ENCODE measurements around the gene RTP3.

RTP3 gene

DNA sequence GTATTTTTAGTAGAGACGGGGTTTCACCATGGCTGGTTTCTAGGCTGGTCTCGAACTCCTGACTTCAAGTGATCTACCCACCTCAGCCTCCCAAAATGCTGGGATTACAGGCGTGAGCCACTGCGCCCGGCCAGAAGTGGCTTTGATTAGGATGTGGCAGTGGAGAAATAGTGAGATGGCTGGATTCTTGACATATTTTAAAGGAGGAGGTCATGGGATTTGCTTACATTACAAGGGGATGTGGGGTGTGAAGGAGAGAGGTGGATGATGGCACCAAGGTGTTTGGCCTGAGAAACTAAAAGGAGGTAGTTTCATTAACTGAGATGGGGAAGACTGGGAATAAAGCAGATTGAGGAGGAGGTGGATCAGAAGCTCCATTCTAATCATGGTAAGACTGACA lies 18.1 kb upstream of the RTP3 start:
- Mint-ChIP-seq H3K36me3 (ENCODE audit: low read depth) (no peaks in the 10 kb centered on the region), H3K9me3 (peaks cover 9% of the 10 kb centered on the region)

DNA sequence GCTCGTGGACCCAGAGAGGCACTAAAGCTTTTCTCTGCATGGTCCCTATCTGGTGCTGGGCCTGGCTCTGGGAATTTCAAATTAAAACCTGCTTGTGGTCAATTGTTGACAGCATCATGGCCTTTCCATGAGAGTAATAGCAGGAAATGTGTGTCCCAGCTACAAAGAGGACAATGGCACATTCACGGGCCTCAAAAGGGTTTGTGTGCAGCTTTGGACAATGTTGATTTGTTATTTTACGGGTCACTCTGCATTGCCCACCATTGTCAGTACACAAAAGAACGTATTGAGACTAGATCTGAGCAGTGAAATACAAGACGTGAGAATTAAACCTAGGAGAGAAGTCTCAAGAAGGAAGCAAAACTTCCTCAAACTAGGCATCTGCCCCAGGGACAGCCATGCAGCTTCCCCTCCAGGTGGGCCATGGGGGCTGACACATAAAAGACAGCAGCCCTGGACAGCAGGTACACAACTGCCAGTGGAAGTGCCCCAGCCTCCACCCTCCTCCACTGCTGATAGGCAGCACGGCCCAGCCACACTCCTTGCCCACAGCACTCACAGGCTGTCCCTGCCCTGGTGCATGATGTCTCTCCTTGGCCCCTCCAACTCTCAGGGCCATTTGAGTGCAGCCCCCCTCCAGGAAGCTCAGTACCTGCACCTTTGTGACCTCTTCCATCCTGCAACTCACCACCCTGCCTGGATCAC lies 17.1 kb upstream of the RTP3 start:
- H3K4me3 Mint-ChIP-seq: no peak overlapping the region
- no peaks in the 10 kb centered on the region for H3K4me1 Mint-ChIP-seq (ENCODE audit: low read depth)
- no peak overlapping the region for H3K27ac Mint-ChIP-seq
- peaks cover 57% of the 10 kb centered on the region for H3K27me3 Mint-ChIP-seq (ENCODE audit: low read depth)
- H3K9me3 Mint-ChIP-seq: no peaks in the 10 kb centered on the region
- H3K36me3 Mint-ChIP-seq (ENCODE audit: low read depth): no peaks in the 10 kb centered on the region

More for the DNA sequence above, 18.1 kb upstream of the RTP3 start:
- H3K4me3 Mint-ChIP-seq: no peak overlapping the region
- H3K4me1 Mint-ChIP-seq (ENCODE audit: low read depth): no peaks in the 10 kb centered on the region
- H3K27ac Mint-ChIP-seq: no peak overlapping the region
- H3K27me3 Mint-ChIP-seq (ENCODE audit: low read depth): peaks cover 66% of the 10 kb centered on the region

DNA sequence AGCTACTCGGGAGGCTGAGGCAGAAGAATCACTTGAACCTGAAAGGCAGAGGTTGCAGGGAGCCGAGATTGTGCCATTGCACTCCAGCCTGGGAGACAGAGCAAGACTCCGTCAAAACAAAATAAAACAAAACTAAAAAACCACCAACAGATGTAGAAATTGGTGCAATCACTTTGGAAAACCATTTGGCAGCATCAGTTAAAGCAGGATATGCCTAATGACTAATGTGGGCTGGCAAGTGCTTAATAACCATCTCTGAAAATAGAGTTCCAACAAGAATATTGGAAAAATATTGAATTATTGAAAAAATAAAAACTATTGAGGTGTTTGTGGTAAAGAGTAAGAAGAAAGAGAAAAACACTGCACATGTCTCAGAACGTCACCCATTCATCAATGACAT lies 16.1 kb upstream of the RTP3 start:
- no peaks in the 10 kb centered on the region for H3K36me3 Mint-ChIP-seq (ENCODE audit: low read depth)
- H3K4me3 Mint-ChIP-seq: no peak overlapping the region
- H3K27me3 Mint-ChIP-seq (ENCODE audit: low read depth): peaks cover 59% of the 10 kb centered on the region
- no peak overlapping the region for H3K27ac Mint-ChIP-seq
- H3K9me3 Mint-ChIP-seq: no peaks in the 10 kb centered on the region
- no peaks in the 10 kb centered on the region for H3K4me1 Mint-ChIP-seq (ENCODE audit: low read depth)

DNA sequence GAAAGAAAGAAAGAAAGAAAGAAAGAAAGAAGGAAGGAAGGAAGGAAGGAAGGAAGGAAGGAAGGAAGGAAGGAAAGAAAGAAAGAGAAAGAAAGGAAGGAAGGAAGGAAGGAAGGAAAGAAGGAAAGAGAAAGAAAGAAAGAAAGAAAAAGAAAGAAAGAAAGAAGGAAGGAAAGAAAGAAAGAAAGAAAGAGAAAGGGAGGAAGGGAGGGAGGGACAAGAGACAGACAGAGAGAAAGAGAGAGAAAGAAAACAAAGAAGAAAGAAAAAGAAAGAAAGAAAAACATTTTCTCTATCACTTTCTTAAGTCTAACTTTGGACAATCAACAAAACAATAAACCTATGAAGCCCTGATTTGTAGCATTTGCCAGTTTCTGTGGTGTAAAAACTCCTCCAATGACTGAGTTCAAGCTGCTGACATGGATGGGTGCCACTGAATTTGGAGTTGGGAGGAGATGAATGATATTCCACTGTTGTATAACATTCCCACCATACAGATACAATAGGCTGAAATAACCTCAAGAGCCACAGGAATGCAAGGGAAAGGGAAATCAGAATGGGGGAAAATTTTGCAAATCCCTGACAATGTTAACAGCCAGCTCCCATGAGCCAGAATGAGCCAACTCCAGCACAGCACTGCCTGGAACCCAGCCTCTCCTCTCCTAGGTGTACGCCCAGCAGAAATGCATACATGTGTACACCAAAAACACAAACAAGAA lies 15.0 kb upstream of the RTP3 start:
- no peaks in the 10 kb centered on the region for H3K9me3 Mint-ChIP-seq
- no peak overlapping the region for H3K27ac Mint-ChIP-seq
- H3K4me1 Mint-ChIP-seq (ENCODE audit: low read depth): no peaks in the 10 kb centered on the region
- no peak overlapping the region for H3K4me3 Mint-ChIP-seq
- peaks cover 60% of the 10 kb centered on the region for H3K27me3 Mint-ChIP-seq (ENCODE audit: low read depth)
- H3K36me3 Mint-ChIP-seq (ENCODE audit: low read depth): no peaks in the 10 kb centered on the region

DNA sequence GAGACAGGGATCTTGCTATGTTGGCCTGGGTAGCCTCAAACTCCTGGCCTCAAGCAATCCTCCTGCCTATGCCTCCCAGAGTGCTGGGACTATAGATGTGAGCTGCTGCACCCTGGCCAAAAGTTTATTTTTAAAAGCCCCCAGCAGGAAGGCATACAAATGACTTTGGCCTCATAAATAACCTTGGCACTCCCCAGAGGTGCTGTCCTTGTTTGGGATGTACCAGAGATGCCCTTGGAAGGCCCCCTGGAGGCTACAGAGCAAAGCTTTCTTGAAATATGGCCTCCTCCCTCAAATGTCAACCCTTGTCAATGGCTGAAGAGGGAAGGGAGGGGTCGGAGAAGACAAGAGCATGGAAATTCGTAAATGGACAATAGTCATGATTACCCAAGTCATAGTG lies 14.0 kb upstream of the RTP3 start:
- H3K4me1 Mint-ChIP-seq (ENCODE audit: low read depth): peaks cover 4% of the 10 kb centered on the region

DNA sequence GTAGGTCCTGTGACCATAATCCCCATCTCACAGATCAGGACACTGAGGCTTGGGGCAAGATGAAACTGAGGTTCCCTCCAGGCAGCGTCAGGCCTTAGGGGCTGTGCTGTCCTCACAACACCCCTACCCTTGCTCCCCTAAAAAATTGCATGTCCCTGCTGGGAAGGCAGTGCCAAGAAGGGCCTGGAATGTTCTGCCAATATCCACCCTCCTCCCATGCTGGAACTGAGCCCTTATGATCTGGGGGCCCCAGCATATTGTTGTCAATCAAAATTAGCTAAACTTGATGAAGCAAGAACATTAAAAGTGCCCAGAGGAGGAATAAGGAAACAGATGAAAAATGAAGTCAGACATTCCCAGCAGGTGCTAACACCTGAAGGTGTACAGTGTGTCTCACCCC lies 13.4 kb upstream of the RTP3 start:
- Mint-ChIP-seq H3K9me3 (no peaks in the 10 kb centered on the region), H3K36me3 (ENCODE audit: low read depth) (no peaks in the 10 kb centered on the region), H3K4me3 (no peak overlapping the region), H3K27ac (no peak overlapping the region), H3K27me3 (ENCODE audit: low read depth) (peaks cover 48% of the 10 kb centered on the region), H3K4me1 (ENCODE audit: low read depth) (peaks cover 10% of the 10 kb centered on the region)

More for the DNA sequence above, 14.0 kb upstream of the RTP3 start:
- H3K9me3 Mint-ChIP-seq: no peaks in the 10 kb centered on the region
- no peak overlapping the region for H3K4me3 Mint-ChIP-seq
- no peaks in the 10 kb centered on the region for H3K36me3 Mint-ChIP-seq (ENCODE audit: low read depth)
- no peak overlapping the region for H3K27ac Mint-ChIP-seq
- H3K27me3 Mint-ChIP-seq (ENCODE audit: low read depth): peaks cover 53% of the 10 kb centered on the region

DNA sequence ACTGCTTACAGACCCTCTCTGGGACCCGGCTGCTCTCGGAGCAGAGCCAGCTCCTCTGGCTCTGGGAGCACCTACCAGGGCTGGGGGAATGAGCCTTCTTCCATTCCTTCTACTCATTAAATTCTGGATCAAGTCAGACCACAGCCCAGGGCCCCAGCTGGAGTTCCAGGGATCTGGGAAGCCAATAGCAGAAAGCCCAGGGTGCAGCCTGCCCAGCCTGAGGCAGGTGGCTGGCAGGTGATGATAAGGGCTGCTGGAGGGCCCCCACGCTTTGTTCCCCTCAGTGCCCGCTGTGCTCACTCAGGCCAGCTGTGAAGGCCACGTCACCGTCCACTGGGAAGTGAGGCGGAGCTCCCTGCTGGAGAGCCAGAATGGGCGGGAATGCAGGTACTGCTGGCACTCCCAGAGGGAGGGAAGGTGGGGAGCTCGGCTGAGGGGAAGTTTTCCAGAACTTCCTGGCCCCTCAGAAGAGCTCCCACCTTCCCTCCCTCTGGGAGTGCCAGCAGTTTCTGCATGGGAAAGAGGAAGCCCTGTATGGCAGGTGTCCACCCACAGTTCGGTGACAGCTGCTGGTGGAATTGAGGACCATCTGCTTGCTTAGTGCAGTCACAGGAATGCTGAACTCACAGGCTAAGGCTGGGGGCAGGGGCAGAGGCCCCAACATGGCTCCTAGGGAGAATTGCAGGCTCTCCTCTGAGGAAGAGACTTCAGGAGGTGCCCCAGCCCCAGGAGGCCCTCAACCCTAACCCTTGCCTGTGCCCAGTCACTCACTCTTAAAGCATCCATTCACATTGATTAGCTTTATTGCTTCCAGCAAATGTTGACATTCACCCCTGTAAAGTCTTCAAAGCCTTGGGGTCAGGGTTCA lies 12.6 kb upstream of the RTP3 start:
- H3K9me3 Mint-ChIP-seq: no peaks in the 10 kb centered on the region
- no peak overlapping the region for H3K27ac Mint-ChIP-seq
- peaks cover 47% of the 10 kb centered on the region for H3K27me3 Mint-ChIP-seq (ENCODE audit: low read depth)

DNA sequence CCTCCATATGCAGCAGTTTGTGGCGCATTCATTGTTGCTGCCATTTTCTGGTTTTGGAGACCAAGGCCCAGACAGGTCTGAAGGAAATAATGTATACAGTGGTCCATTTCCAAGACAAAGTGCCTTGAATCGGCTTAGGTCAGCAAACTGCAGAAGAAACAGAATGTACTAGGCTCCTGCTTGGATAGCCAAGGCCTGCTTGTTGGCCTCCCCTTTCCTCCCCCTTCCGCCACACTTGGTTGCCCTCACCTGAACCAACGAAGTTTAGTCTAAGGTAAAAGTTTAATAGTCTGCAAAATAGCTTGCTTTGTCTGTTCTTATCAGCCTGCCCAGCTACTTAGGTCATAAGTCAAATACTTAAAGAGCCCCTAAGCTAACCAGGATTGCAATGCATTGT lies 12.0 kb upstream of the RTP3 start:
- Mint-ChIP-seq H3K4me3 (no peak overlapping the region), H3K36me3 (ENCODE audit: low read depth) (no peaks in the 10 kb centered on the region), H3K27ac (no peak overlapping the region), H3K27me3 (ENCODE audit: low read depth) (peaks cover 41% of the 10 kb centered on the region), H3K9me3 (no peaks in the 10 kb centered on the region), H3K4me1 (ENCODE audit: low read depth) (peaks cover 12% of the 10 kb centered on the region)

More for the DNA sequence above, 12.6 kb upstream of the RTP3 start:
- no peaks in the 10 kb centered on the region for H3K36me3 Mint-ChIP-seq (ENCODE audit: low read depth)
- H3K4me3 Mint-ChIP-seq: no peak overlapping the region
- H3K4me1 Mint-ChIP-seq (ENCODE audit: low read depth): peaks cover 12% of the 10 kb centered on the region

DNA sequence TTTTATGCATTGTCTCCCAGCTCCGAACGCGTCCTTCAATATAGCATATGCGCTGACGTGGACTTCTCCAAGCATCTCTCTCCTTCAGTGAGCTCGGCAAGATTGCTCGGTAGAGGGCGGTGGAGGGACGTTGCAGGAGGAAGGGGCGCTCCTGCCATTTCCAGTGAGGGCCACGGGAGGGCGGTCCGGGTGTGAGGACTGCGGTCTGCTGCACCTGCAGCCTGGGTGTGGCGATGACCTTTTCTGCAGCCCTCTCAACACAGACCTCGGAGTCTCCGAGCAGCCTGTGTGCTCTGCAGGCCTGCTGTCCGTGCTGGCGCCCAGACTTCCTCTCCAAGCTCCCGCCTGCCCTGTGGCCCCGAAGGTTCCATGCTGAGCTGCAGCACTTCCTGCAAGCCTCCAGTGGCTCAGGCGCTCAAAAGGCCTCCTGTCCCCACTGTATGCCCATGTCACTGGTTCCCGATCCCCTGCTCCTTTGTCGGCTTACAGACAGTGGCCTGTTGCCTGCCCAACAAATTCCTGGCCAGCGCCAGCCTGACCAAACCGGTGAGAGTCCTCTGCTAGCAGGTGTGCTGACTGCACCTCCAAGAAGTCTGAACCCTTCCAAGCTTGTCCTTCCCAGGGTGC lies 8.9 kb upstream of the RTP3 start:
- Mint-ChIP-seq H3K27me3 (ENCODE audit: low read depth) (peaks cover 28% of the 10 kb centered on the region), H3K9me3 (no peaks in the 10 kb centered on the region), H3K36me3 (ENCODE audit: low read depth) (no peaks in the 10 kb centered on the region), H3K4me1 (ENCODE audit: low read depth) (peaks cover 14% of the 10 kb centered on the region), H3K27ac (no peak overlapping the region), H3K4me3 (no peak overlapping the region)

DNA sequence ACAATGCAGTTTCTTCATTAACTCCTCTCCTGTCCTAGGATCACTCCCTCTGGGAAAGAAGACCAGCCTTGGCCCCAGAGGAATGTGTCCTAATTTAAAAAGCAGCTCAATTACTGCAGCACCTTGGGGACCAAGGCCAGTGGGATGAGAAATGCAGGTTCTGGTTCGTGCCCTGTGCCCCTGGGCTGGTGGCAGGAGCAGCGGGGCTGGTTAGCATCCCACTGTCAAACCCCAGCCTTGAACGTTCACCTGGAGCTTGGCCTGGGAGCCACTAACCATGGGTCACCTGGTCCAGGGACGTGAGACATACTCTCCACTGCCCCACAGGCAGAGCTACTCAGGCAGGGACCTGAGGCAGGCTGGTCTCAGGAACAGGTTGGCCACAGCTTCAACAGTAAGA lies 8.4 kb upstream of the RTP3 start:
- H3K9me3 Mint-ChIP-seq: no peaks in the 10 kb centered on the region
- H3K36me3 Mint-ChIP-seq (ENCODE audit: low read depth): no peaks in the 10 kb centered on the region
- H3K4me3 Mint-ChIP-seq: no peak overlapping the region
- H3K4me1 Mint-ChIP-seq (ENCODE audit: low read depth): peaks cover 14% of the 10 kb centered on the region
- peaks cover 28% of the 10 kb centered on the region for H3K27me3 Mint-ChIP-seq (ENCODE audit: low read depth)
- H3K27ac Mint-ChIP-seq: no peak overlapping the region

DNA sequence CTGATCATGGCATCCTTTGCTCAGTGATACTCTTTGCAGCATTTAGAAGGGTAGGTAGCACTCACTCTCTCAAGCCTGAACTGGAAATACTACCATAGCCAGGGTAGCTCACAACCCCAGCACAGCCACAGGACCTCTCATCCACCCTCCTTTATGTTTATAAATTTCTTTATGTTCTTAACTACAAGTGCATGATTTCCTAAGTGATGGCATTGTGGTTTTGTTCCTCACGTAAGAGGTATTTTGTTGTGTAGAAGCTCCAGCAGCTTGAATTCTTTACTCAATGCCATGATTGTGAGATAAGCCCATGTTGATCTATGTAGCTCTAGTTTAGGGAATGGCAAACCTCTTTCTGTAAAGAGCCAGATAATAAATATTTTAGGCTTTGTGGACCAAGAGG lies 7.9 kb upstream of the RTP3 start:
- H3K9me3 Mint-ChIP-seq: no peaks in the 10 kb centered on the region
- no peak overlapping the region for H3K27ac Mint-ChIP-seq
- H3K36me3 Mint-ChIP-seq (ENCODE audit: low read depth): no peaks in the 10 kb centered on the region
- no peak overlapping the region for H3K4me3 Mint-ChIP-seq
- H3K27me3 Mint-ChIP-seq (ENCODE audit: low read depth): peaks cover 28% of the 10 kb centered on the region
- peaks cover 14% of the 10 kb centered on the region for H3K4me1 Mint-ChIP-seq (ENCODE audit: low read depth)

DNA sequence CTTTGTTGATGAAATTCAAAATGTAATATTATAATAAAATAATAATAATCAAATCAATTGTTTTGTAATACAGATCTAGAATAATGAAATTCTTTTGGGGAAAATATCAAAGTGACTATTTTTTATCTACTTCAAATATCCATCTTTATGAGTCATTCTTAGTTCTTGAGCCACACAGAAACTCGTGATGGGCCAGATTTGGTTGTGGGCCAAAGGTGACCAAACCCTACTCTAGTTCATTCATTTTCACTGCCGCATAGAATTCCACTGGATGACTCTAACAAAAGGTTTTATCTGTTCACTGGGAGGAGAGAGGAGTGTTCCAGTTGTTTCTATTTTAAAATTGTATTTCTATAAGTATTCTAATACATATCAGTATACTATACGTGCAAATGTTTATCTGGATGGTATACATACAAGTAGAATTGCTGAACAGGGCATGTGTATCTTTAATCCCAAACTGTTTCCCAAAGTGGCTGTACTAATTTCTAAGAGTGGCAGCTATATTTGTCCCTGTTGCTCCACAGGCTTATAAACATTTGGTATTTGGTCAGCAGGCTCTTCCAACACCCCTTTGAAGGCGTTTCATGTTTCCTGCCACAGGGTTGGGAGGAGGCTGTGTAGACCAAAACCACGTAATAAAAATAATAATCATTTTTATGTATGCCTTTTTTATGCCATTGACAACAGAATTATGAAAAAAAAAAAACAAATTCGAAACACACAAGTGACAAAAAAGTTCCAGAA lies 7.3 kb upstream of the RTP3 start:
- peaks cover 28% of the 10 kb centered on the region for H3K27me3 Mint-ChIP-seq (ENCODE audit: low read depth)
- no peaks in the 10 kb centered on the region for H3K9me3 Mint-ChIP-seq
- H3K27ac Mint-ChIP-seq: no peak overlapping the region
- H3K4me1 Mint-ChIP-seq (ENCODE audit: low read depth): peaks cover 14% of the 10 kb centered on the region
- H3K4me3 Mint-ChIP-seq: no peak overlapping the region
- no peaks in the 10 kb centered on the region for H3K36me3 Mint-ChIP-seq (ENCODE audit: low read depth)

DNA sequence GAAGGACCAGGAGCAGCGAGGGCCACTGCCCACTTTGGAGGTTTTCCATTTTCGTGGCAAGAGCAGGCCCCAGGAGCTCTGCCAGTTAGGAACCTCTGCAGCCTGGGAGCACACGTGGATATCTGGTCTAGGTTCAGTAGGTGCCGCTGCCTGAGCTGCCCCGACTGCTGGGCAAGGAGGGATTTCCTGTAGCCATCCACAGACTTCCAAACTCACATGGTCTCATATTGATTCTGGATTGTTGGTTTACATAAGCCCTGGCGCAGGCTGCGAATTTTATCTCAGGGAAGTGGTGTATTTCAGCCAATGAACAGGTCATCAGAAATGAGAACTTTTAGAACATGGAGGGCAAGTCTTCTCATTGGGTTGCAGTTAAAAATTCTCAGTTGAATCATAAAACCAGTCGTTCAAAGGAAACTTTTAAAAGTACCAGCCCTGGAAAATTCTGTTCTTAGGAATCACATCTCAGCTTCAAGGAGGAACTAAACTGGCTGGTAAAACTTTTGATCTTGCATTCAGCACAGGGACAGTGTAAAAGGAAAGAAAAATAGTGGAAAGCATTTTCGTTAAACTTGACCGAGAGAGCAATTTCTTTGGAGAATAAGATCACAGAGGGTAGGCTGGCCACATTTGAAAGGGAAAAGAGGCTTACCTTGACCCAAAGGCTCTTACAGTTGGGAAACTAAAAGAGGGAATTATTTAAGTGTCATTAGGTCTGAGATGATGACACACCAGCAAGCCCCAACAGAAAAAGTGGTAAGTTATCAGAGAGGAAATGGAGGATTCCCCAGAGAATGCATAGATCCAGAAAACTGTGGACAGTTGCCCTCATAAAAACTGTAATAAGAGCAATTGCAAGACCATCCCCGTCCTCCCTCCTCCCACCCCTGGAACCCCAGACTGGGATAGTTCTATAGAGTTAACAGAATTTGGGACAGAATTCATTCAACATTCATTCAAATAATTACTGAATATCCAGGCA lies 6.4 kb upstream of the RTP3 start:
- no peaks in the 10 kb centered on the region for H3K36me3 Mint-ChIP-seq (ENCODE audit: low read depth)
- H3K4me3 Mint-ChIP-seq: no peak overlapping the region
- H3K4me1 Mint-ChIP-seq (ENCODE audit: low read depth): peaks cover 15% of the 10 kb centered on the region
- H3K27ac Mint-ChIP-seq: no peak overlapping the region
- peaks cover 23% of the 10 kb centered on the region for H3K27me3 Mint-ChIP-seq (ENCODE audit: low read depth)
- H3K9me3 Mint-ChIP-seq: no peaks in the 10 kb centered on the region

All from T-helper 1 cell treated with Interleukin-12 subunit alpha and Interleukin-12 subunit beta and Interleukin-4 antibody, amounts not matched to agents 30 μg/mL and 1 μg/mL, for 36 hours (primary cell).